KMS-11 (cell line): ENCODE measurements around the gene ZFPL1.

ENCODE experiments used
- H2AFZ ChIP-seq: fragments of 200-600 bp; sonication (generic); 2 replicates; pipeline ENCODE4 v1.6.1; 2016; ENCODE audit warnings: antibody characterized with exemption, mixed run types, low read depth
- H3K27ac ChIP-seq: fragments of 200-600 bp; sonication (generic); 2 replicates; pipeline ENCODE4 v1.6.1; 2016; ENCODE audit warnings: mild to moderate bottlenecking, mixed run types
- H3K27me3 ChIP-seq: fragments of 200-600 bp; sonication (generic); 2 replicates; pipeline ENCODE4 v1.6.1; 2017; ENCODE audit warnings: mild to moderate bottlenecking, low read depth, mixed run types, moderate library complexity; ENCODE audit not compliant: insufficient read depth
- H3K36me3 ChIP-seq: fragments of 200-600 bp; sonication (generic); 2 replicates; pipeline ENCODE4 v1.6.1; 2017; ENCODE audit warnings: mild to moderate bottlenecking, mixed run types; ENCODE audit not compliant: insufficient read depth
- H3K4me1 ChIP-seq: fragments of 200-600 bp; sonication (generic); 2 replicates; pipeline ENCODE4 v1.6.1; 2016; ENCODE audit warnings: mild to moderate bottlenecking, low read depth, mixed run types; ENCODE audit not compliant: poor library complexity, severe bottlenecking
- H3K4me2 ChIP-seq: fragments of 200-600 bp; sonication (generic); 2 replicates; pipeline ENCODE4 v1.7.0; 2016; ENCODE audit warnings: mild to moderate bottlenecking, mixed run types
- H3K4me3 ChIP-seq: fragments of 200-600 bp; sonication (generic); IDR thresholded peaks from 2 replicates; pipeline ENCODE4 v1.6.1; 2017; ENCODE audit warnings: low read depth, low read length, mixed read lengths; ENCODE audit not compliant: insufficient read depth
- H3K79me2 ChIP-seq: fragments of 200-600 bp; sonication (generic); 2 replicates; pipeline ENCODE4 v1.6.1; 2016; ENCODE audit warnings: low read depth, mixed run types; ENCODE audit not compliant: insufficient read depth
- H3K9ac ChIP-seq: fragments of 200-600 bp; sonication (generic); 2 replicates; pipeline ENCODE4 v1.6.1; 2016; ENCODE audit warnings: mild to moderate bottlenecking, mixed run types
- H4K20me1 ChIP-seq: fragments of 200-600 bp; sonication (generic); 2 replicates; pipeline ENCODE4 v1.6.1; 2016; ENCODE audit warnings: mild to moderate bottlenecking, mixed run types; ENCODE audit not compliant: insufficient read depth
- TF ChIP-seq, protein P1 (sequence below): fragments of 200-600 bp; sonication (generic); conservative IDR thresholded peaks from 2 replicates; pipeline ENCODE4 v1.6.1; 2017; ENCODE audit warnings: low read depth, mild to moderate bottlenecking, antibody characterized with exemption, low read length, moderate library complexity, mixed read lengths

Gene ZFPL1

DNA sequence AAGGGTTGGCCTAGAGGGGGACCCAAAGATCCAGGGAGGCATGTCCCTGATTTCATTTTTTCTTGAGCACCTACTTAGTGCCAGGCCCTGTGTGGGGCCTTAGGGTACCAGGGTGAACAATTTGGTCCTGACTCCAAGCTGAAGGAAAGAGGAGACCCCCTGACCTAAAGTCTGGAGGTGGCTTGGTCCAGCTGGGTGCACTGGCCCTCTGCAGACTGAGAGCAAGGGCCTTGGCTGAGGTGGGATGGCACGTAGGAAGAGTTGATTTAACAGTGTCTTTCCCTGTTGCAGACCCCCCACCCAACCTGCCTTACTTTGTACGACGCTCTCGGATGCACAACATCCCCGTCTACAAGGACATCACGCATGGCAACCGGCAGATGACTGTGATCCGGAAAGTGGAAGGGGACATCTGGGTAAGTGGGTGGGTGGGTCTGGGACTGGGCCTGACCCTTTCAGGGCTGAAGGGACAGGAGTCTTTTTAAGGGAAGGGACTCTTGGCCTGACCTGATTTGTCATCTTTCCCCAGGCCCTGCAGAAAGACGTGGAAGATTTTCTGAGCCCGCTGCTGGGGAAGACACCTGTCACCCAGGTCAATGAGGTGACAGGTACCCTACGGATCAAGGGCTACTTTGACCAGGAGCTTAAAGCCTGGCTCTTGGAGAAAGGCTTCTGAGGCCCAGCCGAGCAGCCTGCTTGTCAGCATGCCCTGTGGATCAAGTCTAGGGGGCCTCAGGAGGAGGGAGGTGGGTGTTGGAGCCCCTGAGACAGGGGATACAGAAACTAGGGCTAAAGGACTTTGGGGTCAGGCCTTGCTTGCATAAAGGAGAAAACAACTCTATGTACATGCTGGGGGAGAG, 41.4 kb downstream of the ZFPL1 start:
- Histone ChIP-seq H3K4me3 (no peak overlapping the region), H3K27me3 (no peaks in the 10 kb centered on the region), H3K27ac (no peak overlapping the region), H3K4me2 (no peak overlapping the region), H2AFZ (no peak overlapping the region), H4K20me1 (no peaks in the 10 kb centered on the region), H3K9ac (no peak overlapping the region), H3K36me3 (no peaks in the 10 kb centered on the region; the same call in 1 of the 2 replicates), H3K4me1 (peaks cover 20% of the 10 kb centered on the region), H3K79me2 (peaks cover 35% of the 10 kb centered on the region)
- TF ChIP-seq, protein P1, sequence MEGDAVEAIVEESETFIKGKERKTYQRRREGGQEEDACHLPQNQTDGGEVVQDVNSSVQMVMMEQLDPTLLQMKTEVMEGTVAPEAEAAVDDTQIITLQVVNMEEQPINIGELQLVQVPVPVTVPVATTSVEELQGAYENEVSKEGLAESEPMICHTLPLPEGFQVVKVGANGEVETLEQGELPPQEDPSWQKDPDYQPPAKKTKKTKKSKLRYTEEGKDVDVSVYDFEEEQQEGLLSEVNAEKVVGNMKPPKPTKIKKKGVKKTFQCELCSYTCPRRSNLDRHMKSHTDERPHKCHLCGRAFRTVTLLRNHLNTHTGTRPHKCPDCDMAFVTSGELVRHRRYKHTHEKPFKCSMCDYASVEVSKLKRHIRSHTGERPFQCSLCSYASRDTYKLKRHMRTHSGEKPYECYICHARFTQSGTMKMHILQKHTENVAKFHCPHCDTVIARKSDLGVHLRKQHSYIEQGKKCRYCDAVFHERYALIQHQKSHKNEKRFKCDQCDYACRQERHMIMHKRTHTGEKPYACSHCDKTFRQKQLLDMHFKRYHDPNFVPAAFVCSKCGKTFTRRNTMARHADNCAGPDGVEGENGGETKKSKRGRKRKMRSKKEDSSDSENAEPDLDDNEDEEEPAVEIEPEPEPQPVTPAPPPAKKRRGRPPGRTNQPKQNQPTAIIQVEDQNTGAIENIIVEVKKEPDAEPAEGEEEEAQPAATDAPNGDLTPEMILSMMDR, result no peak

- Histone ChIP-seq H3K36me3 (no peaks in the 10 kb centered on the region; the same call in 1 of the 2 replicates), H3K79me2 (peaks cover 21% of the 10 kb centered on the region), H3K4me3 (no peak overlapping the region), H3K9ac (no peak overlapping the region), H4K20me1 (no peaks in the 10 kb centered on the region), H3K4me2 (no peak overlapping the region), H3K4me1 (peaks cover 13% of the 10 kb centered on the region), H3K27me3 (no peaks in the 10 kb centered on the region), H2AFZ (no peak overlapping the region), H3K27ac (no peak overlapping the region)
- TF ChIP-seq, protein P1, result no peak
Observed at GRCh38 chr11:65126624-65127274, 42.7 kb downstream of the ZFPL1 start.

GRCh38 chr11:65127473-65128181, 43.6 kb downstream of the ZFPL1 start:
- Histone ChIP-seq H3K36me3 (no peaks in the 10 kb centered on the region; the same call in 1 of the 2 replicates), H2AFZ (no peak overlapping the region), H3K9ac (no peak overlapping the region), H3K27me3 (no peaks in the 10 kb centered on the region), H3K4me3 (no peak overlapping the region), H3K27ac (no peak overlapping the region), H3K4me1 (peaks cover 20% of the 10 kb centered on the region), H3K79me2 (peaks cover 19% of the 10 kb centered on the region), H3K4me2 (no peak overlapping the region), H4K20me1 (no peaks in the 10 kb centered on the region)
- TF ChIP-seq, protein P1, result no peak
